GM19467 (cell line): ENCODE results near the gene ZNF213.

Experiments used
- ATAC-seq: cut with Tn5 transposase; IDR thresholded peaks from one replicate; pipeline ENCODE4 v1.9.1; 2021; ENCODE audit warnings: mild to moderate bottlenecking, moderate library complexity; ENCODE audit not compliant: unreplicated experiment

The ZNF213 gene

DNA sequence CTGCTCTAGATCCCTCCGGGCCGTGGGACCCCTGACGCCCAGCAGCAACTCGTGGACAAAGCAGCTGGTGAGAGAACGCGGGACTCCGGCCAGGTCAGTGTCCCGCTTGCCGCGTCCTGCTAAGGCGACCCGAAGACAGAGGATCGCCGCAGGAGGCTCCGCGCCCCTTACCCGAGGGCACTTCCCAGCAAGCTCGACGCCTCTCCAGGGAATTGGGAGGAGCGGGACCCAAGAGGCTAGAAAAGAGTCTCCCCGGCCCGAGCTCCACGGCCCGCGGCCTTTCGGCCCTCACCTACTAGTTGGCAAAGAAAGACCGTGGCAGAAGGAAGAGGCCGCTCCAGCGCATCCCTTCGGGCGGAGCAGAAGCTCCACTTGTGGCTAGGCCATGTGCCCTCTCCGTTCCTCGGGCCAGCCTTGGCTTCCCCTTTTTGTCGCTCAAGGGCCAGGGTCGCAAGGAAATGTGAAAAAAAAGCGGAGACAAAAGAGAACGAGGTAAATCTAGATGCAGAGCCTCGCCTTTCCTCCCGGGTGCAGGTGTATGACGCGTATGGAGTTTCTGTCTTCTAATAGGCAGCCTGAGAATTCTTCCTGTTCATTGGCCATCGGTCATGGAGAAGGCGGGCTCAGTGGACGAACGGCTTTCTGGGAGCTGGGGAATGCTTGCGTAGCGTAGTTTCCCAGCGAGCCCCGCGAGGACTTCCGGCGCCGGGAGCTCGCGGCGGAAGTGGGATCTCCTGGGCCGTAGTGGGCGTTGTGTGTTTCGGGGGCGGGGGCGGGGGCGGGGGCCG lies at the start of gene ZNF213:
Gene ZNF213 (plus strand): TSS at position 692 of the 788 bp plus-strand sequence. CDS start 2,252 bp downstream, outside the sequence.
- ATAC-seq, result peak; percentile 85

GRCh38 chr16:3085868-3086595 lies 48.8 kb upstream of the ZNF213 start:
- ATAC-seq, result no peak

GRCh38 chr16:3086596-3087242 lies 48.1 kb upstream of the ZNF213 start:
- ATAC-seq, result no peak

GRCh38 chr16:3087243-3088235 lies 47.3 kb upstream of the ZNF213 start:
- ATAC-seq, result no peak

DNA sequence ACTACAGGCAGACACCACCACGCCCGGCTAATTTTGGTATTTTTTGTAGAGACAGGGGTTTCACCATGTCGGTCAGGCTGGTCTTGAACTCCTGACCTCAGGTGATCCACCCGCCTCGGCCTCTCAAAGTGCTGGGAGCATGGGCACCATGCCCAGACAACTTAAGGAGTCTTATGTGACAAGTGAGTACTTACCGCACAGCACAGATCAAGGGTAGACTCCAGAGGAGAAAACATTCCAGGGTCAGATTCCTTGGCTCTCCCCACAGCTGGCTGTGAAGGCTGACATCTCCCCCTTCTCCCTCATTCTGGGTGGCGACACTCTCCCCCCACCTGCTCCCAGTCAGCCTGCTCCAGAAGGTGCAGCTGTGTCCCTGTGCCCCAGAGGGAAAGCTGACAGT lies 46.4 kb upstream of the ZNF213 start:
- no peak for ATAC-seq

- ATAC-seq, result no peak
These were observed 45.7 kb upstream of the ZNF213 start for GRCh38 chr16:3088925-3089716.

DNA sequence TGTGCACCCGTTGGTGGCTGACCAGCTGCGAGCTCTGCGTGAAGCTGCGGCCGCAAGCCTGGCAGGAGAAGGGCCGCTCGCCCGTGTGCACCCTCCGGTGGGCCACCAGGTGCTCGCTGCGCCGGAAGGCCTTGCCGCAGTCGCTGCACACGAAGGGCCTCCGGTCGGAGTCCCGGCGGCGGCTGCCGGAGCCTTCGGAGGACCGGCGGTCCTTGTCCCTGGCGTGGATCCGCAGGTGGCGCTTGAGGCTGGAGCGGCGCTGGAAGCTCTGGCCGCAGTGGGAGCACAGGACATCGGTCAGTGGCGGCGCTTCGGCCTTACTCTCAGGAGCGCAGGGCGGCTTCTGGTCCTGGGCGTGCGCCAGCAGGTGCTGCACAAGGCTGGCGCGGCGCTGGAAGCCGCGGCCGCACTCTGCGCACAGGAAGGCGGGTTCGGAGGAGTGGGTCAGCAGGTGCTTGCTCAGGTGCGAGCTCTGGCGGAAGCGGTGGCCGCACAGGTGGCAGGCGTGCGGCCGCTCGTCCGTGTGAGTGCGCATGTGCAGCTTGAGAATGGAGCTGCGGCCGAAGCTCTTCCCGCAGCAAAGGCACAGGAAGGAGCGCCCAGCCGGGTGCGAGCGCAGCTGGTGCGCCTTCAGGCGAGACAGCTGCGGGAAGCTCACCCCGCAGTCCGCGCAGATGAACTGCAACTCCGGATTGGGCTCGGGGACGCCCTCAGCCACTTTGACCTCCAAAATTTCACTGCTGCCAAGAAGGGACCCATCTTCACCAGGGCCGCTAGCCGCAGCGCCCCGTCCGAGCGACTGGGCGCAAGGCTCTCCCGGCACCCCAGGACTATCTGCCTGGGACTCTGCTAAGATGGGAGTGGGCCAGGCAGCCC lies 44.9 kb upstream of the ZNF213 start:
- no peak for ATAC-seq

DNA sequence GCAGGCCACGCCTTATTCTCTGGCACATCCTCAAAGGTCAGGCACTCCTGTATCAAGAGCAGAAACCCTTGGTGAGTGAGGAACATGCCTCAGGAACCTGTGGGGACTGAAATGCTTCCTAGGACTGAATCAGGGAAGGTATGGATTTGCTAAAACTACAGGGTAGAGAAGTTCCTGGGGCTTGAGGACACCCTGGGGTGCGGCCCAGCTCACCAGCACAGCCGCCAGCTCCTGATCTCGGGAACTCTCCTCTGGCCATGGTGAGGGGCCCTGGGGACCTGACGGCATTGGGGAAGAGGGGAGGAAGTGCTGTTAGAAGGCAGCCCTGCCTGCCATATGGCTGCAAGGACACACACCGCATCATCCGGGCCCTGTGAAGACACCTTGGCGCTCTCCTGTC lies 43.3 kb upstream of the ZNF213 start:
- no peak for ATAC-seq

GRCh38 chr16:3092501-3092941 lies 42.3 kb upstream of the ZNF213 start:
- ATAC-seq, result no peak

DNA sequence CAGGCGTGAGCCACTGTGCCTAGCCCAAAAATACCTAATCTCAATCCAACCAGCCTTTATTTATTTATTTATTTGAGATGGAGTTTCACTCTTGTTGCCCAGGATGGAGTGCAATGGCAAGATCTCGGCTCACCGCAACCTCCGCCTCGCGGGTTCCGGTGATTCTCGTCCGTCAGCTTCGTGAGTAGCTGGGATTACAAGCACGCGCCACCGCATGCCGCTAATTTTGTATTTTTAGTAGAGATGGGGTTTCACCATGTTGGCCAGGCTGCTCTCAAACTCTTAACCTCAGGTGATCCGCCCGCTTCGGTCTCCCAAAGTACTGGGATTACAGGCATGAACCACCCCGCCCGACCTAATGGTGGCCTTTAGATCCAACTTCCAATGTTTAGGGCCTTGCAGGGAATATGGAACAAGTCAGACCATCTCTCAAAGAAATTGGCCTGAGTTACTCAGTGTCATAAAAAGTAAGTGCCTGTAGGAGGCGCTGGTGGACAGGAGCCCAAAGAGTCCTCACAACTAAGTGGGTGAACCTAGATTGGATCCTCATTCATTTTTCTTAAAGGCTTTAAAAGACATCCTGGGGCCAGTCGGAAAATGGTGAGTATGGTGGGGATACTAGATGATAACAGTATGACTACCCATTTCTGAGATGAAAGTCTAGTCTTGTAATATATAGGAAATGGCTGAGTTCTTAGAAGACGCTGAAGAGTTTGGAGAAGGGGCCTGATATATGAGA lies 40.4 kb upstream of the ZNF213 start:
- ATAC-seq, result no peak

DNA sequence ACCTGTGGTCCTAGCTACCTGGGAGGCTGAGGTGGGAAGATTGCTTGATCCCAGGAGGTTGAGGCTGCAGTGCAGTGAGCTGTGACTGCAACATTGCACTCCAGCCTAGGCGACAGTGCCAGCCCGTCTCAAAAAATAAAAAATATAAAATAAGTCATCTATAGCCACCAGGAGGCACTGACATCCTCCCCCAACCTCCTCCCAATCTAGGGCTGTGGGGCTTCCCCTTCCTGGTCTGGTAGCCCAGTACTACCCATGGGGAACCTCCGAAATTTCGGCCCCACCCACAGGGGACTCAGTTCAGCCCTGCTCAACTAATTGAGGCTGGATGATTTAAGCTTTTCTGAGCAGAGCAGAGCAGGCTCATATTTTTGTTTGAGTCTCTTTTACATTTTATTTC lies 39.0 kb upstream of the ZNF213 start:
- no peak for ATAC-seq

GRCh38 chr16:3096362-3096761 lies 38.5 kb upstream of the ZNF213 start:
- no peak for ATAC-seq

DNA sequence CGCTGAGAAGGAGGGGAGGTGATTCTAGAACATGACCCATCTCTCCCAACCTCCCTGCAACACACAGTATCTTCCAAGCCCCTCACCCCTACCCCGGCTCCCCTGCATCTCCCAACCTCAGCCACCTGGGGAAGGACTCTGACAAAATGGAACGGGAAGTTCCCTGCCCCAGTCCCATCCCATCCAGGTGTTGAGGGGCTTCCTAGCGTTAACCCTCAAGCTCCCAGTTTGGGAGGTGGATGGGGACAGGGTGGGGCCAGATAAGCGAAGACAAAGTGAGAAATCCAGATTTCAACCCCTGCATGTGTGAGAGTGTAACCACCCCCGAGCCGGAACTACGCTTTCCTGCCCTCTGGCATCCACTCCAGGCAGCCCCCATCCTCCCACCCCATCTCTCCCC lies 37.6 kb upstream of the ZNF213 start:
- ATAC-seq, result no peak

DNA sequence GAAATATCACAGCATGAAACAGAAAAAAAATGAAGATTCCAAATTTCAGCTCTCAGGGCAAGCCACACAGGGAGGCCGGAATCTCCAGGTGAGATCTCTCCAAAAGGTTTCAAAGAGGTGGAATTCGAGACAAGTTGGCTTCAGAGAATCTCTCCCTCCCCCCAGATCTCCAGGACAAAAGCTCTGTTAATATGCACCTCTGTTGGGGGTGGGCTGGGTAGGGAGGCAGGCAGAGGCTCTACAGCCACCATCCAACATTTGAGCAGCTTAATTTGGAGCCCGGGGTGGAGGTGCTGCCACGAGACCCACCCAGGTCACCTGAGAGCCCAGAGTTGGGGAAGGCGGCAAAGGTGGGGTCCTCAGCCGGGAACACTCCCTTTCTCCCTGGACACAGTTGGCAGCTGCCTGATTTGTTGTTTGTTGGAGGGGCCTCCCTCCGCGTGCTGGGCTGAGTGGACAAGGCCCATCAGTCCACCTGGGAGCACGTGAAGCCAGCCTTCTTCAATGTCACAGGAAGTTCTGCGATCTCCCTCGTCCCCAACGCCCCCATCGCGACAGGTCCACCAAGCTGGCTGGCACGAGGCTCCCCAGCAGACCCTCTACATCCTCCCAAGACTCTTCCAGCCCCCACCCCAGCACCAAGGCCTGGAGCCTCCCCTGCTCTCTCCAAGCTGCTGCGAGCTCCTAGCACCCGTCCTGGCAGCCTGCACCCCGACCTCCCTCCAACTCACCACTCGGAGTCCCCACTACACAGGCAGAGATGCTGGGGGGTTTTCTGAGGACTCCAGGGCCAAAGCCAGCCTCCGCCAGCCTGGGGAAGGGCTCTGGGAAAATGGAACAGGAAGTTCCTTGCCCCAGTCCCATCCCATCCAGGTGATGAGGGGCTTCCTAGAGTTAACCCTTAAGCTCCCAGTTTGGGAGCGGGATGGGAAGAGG lies 36.1 kb upstream of the ZNF213 start, which contains the start of gene ZSCAN10:
Gene ZSCAN10 (minus strand): TSS at position 836 of the 936 bp plus-strand sequence. CDS start 6,357 bp downstream, outside the sequence.
- no peak for ATAC-seq

DNA sequence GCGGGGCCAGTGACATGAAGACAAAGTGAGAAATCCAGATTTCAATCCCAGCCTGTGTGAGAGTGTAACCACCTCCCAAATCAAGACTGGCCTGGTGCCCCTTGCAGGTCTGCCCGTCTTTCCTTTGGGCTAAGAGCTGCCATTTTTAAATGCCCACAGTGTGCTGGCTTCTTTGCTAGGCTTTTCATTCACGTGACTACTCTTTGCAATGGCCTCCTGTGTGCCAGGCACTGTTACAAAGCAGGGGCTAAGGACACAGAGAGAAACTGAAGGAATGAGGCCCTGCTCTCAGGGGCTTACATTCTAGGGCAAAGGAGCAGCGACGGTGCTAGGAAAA lies 35.5 kb upstream of the ZNF213 start:
- ATAC-seq, result no peak

DNA sequence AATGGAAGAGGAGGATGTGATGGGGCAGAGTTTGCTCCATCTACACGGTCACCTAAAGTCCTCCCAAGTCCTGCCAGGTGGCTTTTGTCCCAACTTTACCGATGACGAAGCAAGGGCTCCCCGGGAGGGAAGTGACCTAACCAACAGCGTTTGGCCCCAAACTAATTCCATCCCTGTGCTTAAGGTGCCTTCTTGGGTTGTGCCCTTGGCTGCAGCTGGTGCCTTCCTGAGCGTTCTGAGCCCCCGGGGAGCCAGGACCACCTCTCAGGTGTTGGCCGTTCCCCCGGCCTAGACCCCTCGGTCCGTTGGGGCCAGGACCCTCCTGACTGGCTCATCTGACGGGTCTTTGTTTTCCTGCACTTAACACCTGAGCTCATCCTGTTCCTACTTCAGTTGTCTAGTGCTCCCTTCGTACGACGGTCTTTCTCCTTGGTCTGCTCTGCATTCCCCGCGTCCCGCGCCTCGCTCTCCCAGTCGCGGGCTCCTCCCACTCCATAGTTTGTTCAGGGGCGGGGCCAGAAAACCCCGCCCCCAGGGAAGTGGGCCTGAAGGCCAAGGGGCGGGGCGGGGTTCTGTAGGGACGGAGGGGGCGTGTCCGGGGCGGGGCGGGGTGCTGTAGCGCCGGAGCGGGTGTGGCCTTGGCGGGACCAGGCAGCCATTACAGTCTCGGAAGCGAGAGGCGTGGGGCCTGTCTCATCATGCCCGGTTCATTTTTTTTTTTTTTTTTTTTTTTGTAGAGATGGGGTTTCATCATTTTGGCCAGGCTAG lies 34.9 kb upstream of the ZNF213 start:
- no peak for ATAC-seq
